Mucosa of stomach (tissue), 1 donor: Measurements from ENCODE around the gene NKRF.

Experiments used
- H3K27me3 ChIP-seq: one replicate; pipeline ENCODE4 v1.7.0; 2013; ENCODE audit warnings: mild to moderate bottlenecking, low read length; ENCODE audit not compliant: control insufficient read depth, insufficient read depth
- H3K36me3 ChIP-seq: one replicate; pipeline ENCODE4 v1.7.0; 2013; ENCODE audit warnings: low read length; ENCODE audit not compliant: control insufficient read depth, insufficient read depth
- H3K4me1 ChIP-seq: one replicate; pipeline ENCODE4 v1.7.0; 2013; ENCODE audit warnings: mild to moderate bottlenecking, low read length; ENCODE audit not compliant: control insufficient read depth, insufficient read depth
- H3K4me3 ChIP-seq: one replicate; pipeline ENCODE4 v1.7.0; 2013; ENCODE audit warnings: low read length
- H3K9ac ChIP-seq: one replicate; pipeline ENCODE4 v1.7.0; 2013; ENCODE audit warnings: mild to moderate bottlenecking, low read length, moderate library complexity
- H3K9me3 ChIP-seq: one replicate; pipeline ENCODE4 v1.7.0; 2013; ENCODE audit warnings: mild to moderate bottlenecking, low read length, moderate library complexity; ENCODE audit not compliant: control insufficient read depth
- donor health status: Pancreatic carcinoma.

Gene NKRF

DNA sequence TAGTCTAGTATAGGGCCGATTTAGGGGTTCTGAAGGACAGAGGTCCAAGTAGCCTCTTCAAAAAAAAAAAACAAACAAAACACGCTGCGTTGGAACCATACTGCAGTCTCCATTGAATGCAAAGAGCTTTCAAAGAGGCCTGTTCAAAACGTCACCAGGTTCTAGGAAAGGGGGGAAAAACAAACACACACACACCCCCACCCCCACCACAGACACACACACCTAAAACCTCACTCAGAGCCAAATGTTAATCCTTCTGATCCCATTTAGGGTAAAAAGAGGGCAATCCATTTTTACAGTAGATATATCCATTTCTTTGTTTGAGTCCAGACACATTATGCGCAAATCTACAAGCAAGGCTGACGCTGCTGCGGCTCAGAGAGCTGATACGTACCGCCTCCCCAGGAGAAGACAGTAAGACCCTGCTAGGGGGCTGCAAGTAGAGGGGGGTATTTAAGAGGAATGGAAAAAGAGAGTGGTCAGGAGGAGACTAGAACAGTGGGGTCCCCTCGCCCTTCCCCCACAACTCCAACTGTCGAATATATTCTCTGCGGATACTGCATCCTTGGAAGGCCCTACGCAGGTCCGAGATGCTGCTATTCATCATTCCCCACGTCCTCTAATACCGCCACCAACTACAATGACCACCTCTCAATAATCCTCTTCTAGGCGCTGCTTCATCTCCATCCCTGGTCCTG lies 1.3 kb downstream of the NKRF start:
- Histone ChIP-seq H3K9me3 (no peaks in the 10 kb centered on the region), H3K27me3 (no peaks in the 10 kb centered on the region), H3K4me3 (peak overlapping the region; percentile 63), H3K4me1 (peaks cover 11% of the 10 kb centered on the region), H3K36me3 (no peaks in the 10 kb centered on the region), H3K9ac (peak overlapping the region; percentile 55)

DNA sequence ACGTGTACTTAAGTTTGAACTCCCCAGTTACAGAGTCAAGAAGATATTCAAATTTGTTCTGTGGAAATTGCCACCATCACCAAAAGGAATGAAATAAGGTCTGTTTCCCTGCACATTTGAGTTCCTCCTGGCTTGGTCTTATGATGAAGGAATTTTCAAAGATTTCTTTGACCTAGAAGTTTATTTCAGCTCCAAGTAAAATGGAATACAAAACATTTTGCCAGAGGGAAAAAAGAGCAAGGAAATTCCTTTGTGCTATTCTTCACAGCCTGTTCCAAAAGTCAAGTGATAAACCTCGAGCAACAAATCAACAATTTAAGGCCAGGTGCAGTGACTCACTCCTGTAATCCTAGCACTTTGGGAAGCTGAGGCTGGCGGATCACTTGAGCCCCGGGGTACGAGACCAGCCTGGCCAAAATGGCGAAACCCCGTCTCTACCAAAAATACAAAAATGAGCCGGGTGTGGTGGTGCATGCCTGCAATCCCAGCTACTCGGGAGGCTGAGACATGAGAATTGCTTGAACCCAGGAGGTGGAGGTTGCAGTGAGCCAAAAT lies 3.4 kb downstream of the NKRF start:
- Histone ChIP-seq H3K9me3 (no peaks in the 10 kb centered on the region), H3K27me3 (no peaks in the 10 kb centered on the region), H3K4me1 (peaks cover 11% of the 10 kb centered on the region), H3K4me3 (no peak overlapping the region), H3K9ac (no peak overlapping the region), H3K36me3 (no peaks in the 10 kb centered on the region)

DNA sequence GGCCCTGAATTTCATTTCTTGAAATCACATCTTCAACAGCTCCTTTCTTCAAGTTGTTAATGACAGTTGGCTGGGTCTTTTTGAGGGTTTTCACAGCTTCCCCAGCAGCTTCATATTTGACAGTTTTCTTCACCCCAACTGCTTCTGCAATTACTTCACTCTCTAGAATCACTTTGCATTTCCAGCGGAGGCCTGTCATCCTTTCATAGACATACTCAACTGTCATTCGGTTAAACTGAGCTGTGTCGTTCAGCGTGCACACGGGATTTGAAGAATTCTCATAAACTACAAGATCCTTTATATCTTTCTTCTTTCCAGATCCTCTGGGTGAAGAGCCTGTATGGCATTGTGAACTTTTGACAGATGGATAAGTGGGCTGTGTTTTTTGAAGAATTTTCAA lies 16.4 kb downstream of the NKRF start:
- Histone ChIP-seq H3K9me3 (no peaks in the 10 kb centered on the region), H3K4me1 (no peaks in the 10 kb centered on the region), H3K9ac (no peak overlapping the region), H3K4me3 (no peak overlapping the region), H3K27me3 (no peaks in the 10 kb centered on the region), H3K36me3 (no peaks in the 10 kb centered on the region)

DNA sequence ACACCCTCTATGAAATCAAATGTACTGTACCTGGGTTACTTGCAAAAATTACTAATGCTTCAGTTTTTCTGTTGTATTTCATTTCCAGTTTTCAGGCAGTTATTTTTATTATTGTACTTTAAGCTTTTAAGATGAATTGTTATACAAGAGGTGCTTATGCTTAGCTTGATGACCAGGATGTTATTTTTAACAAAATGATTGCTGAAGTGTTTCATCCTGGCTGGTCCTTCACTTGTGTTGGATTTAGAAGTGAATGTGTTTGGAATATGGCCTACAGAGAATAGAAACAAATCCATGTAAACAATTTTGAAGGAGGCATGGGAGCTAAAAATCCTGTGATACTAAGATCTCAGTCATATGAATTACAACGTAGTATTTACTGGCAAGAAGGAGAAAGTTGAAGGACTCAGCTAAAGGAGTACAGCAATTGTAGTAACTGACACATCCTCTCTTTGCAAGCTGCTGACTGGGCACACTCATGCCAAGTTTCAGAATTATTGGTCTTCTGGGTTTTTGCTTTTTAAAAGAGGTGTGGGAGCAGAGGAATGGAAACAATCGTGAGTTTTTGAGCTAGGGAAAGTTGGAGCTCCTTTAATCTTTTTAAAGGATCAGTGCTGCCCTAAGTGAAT lies 22.7 kb downstream of the NKRF start:
- Histone ChIP-seq H3K27me3 (no peaks in the 10 kb centered on the region), H3K36me3 (no peaks in the 10 kb centered on the region), H3K9ac (no peak overlapping the region), H3K4me1 (no peaks in the 10 kb centered on the region), H3K9me3 (no peaks in the 10 kb centered on the region), H3K4me3 (no peak overlapping the region)

DNA sequence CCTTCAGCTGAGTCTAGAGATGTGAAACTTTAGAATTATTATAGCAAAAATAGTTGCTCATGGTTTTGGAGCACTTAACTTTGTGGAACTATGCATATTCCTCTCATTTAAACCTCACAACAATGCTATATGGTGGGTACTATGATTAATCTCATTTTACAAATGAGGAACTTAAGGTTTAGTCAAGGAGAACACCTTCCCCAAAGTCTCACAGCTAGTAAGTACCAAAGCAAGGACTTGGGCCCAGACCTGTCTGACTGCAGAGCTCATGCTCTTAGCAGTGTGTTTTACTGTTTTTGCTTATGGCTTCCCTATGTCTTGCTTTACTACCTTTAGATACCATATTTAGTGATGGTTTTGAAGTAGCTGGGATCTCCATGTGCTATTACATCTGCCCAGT lies 26.8 kb downstream of the NKRF start:
- Histone ChIP-seq H3K36me3 (no peaks in the 10 kb centered on the region), H3K9me3 (no peaks in the 10 kb centered on the region), H3K4me1 (peaks cover 5% of the 10 kb centered on the region), H3K4me3 (no peak overlapping the region), H3K9ac (no peak overlapping the region), H3K27me3 (no peaks in the 10 kb centered on the region)

DNA sequence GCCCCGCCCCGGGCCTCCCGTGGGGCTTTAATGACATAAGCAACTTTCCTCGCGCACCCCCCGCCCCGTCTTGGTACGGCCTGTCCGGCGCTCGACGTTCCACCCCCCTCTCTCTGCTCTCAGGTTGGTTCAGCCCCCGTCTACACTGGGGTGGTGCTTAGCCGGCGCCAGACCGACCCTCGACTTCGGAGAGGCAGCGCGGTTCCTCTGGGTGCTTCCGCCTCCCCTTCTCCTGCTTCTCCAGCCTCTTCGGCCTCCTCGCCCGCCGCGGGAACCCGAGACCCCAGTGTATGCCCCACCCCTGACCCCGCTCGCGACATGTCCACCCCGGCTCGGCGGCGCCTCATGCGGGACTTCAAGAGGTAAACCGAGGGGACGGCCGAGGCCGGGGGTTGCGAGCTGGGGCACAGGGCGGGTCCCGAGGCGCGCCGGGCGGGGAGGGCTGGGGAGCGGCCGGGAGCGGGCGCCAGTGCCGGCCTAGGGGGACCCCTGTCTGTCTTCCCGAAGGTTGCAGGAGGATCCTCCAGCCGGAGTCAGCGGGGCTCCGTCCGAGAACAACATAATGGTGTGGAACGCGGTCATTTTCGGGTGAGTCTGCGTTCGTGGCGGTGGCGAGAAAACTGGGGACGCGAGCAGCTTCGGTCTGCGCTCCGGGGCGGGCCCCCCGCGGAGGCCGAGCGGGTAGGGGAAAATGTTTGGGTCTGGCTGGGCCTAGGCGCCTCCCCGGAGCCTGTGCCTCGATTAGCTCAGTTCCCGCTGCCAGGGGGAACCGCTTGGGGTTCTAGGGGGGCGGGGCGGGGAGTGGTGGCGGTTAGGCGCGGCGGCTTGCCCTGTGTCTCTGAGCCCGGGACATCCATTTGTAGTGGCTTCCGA lies 31.6 kb downstream of the NKRF start, which contains the start of gene UBE2A:
UBE2A (plus strand) TSS at position 170 of the 873 bp plus-strand sequence; CDS start at position 319, 149 bp downstream.
- Histone ChIP-seq H3K4me1 (peaks cover 10% of the 10 kb centered on the region), H3K36me3 (no peaks in the 10 kb centered on the region), H3K9me3 (no peaks in the 10 kb centered on the region), H3K9ac (peak within 1 kb of the TSS; percentile 79), H3K27me3 (no peaks in the 10 kb centered on the region), H3K4me3 (peak within 1 kb of the TSS; percentile 41)

DNA sequence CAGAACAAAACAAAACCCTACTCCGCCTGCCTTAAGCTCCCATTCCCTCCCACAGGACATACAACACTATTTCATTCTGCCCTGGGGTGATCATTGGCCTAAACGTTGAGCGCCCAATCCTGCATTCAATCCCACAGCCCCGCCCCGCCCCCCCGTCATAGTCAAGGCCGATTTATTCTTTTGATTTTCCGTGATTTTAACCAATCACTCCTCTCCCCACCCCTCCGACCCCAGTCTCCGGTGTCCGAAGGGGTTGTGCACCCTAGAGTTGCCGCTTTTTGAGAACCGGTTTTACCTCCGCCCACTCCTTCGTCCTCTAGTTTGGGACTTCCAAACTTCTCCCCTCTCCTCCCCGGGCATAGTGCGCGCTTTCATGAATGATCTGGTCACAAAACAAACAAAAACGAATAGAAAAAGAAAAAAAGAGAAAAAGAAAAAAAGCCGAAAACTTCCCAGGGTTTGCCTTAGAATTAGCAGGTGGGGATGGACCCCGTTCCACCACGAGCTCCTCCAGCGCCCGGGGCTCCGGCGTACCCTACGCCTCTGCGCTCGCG lies 32.3 kb downstream of the NKRF start:
- H3K4me3 ChIP-seq, result peak overlapping the region; percentile 41
- H3K4me1 ChIP-seq, result peaks cover 10% of the 10 kb centered on the region
- no peaks in the 10 kb centered on the region for H3K9me3 ChIP-seq
- H3K27me3 ChIP-seq, result no peaks in the 10 kb centered on the region
- H3K36me3 ChIP-seq, result no peaks in the 10 kb centered on the region
- H3K9ac ChIP-seq, result peak overlapping the region; percentile 79

DNA sequence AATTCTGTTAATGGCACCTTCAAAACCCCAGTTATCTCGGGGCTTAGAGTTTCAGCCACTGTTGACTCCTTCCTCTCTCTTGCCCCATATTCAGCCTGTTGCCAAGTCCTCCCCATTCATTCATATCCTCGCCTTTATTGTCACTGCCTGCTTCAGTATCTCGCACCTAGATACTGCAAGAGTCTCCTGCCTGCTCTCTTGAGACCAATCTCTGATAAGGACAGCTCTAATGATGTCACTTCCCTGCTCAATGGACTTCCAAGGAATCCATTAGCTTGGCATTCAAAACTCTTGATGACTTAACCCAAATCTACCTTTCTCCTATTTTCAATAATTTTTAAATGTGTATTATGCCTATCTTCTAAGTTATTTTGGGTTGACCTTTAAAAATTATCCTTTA lies 33.0 kb downstream of the NKRF start:
- Histone ChIP-seq H3K36me3 (no peaks in the 10 kb centered on the region), H3K27me3 (no peaks in the 10 kb centered on the region), H3K4me1 (peaks cover 10% of the 10 kb centered on the region), H3K9me3 (no peaks in the 10 kb centered on the region), H3K9ac (peak overlapping the region; percentile 79), H3K4me3 (peak overlapping the region; percentile 41)

DNA sequence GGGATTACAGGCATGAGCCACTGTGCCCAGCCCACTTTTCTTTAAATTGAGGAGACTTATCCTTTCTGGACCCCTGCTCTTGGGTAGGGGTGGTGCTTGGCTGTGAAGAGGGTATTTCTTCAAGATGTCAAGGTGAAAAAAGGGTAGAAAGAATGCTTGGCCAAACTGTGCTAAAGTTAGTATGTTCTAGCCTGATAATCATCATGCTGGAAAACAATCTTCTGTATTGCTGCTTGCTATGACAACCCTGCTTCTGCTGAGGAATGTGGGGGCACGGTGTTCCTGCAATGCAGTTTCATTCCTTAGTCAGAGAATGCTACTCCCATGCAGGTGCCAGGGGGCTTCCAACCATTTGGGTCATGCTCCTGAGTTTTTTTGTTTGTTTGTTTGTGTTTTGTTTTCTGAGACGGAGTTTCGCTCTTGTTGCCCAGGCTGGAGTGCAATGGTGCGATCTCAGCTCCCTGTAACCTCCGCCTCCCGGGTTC lies 35.8 kb downstream of the NKRF start:
- Histone ChIP-seq H3K4me1 (peaks cover 8% of the 10 kb centered on the region), H3K27me3 (no peaks in the 10 kb centered on the region), H3K4me3 (no peak overlapping the region), H3K36me3 (no peaks in the 10 kb centered on the region), H3K9ac (no peak overlapping the region), H3K9me3 (no peaks in the 10 kb centered on the region)

DNA sequence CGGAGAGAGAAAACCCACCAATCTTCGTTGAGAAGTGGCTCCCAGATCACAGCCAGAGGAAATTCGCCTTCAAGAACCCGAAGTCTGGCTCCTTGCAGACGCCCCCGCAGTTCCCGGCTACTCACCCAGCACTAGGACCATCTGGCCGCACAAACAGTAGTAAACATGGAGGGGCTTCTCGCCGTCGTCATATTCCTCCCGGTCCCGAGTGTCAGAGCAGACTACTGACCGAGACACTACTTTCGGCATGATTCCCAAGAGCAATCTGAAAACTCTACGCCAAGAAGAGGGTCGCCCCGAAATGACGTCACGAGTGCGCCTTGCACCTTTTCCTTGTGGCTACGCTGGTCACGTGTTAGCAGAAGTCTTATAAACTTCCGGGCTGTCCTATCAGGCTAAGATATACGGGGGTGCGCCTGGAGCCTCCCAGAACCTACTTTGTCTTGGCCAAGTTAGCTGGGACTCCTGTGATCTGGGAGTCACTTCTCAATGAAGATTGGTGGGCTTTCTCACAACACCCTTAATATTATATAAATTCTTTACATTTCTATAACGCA lies 41.0 kb downstream of the NKRF start, which contains the start of gene STEEP1:
STEEP1 (minus strand) TSS at position 303 of the 557 bp plus-strand sequence; CDS start at position 249, 54 bp downstream.
- Histone ChIP-seq H3K4me1 (no peaks in the 10 kb centered on the region), H3K36me3 (no peaks in the 10 kb centered on the region), H3K27me3 (no peaks in the 10 kb centered on the region), H3K9ac (peak within 1 kb of the TSS; percentile 83), H3K4me3 (peak within 1 kb of the TSS; percentile 31), H3K9me3 (no peaks in the 10 kb centered on the region)

DNA sequence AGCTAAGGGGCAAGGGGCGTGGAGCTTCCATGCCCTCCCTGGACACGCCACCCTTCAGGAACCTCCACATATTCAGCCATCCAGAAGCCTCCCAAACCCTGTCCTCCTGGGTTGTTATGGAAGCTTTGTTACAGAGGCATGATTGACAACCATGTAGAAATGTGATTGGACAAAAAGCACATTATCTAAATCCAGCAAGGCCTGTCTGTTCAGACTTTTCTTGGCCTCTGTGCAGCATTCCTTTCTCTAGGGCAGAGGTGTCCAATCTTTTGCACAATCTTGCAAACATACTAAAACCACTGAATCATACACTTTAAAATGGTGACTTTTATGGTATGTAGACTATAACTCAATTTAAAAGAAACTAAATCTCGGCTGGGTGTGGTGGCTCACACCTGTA lies 53.7 kb downstream of the NKRF start:
- Histone ChIP-seq H3K4me3 (no peak overlapping the region), H3K27me3 (no peaks in the 10 kb centered on the region), H3K4me1 (no peaks in the 10 kb centered on the region), H3K9me3 (no peaks in the 10 kb centered on the region), H3K9ac (no peak overlapping the region), H3K36me3 (no peaks in the 10 kb centered on the region)
